Measurements from ENCODE around the gene CCDC149. TPM values are rescaled to one million over a fixed set of nuclear protein-coding genes. Genes with fewer than 3 reads are reported as not detected.
A peak's percentile ranks its signal among the peaks of the same experiment; 100 is the strongest.

The CCDC149 gene
- total and polyA plus RNA-seq, 2 donors (not counting 3 experiments of a cell fraction or from before 2014, with no cell fraction given) = 7.8 to 11.3 TPM

- H3K27me3 ChIP-seq (ENCODE audit: control insufficient read depth in 2 of 2, insufficient read depth in 2 of 2, low read length in 2 of 2) = peaks cover 56 to 59% of the 10 kb centered on the region in 2 experiments
- no TSS peak for BruUV-seq (replicated peaks)
- H4K20me1 ChIP-seq (replicated peaks; ENCODE audit: control insufficient read depth, extremely low read depth, insufficient read depth, low read length) = no peaks in the 10 kb centered on the region
- no peaks in the 10 kb centered on the region for H3K4me1 ChIP-seq (ENCODE audit: control insufficient read depth, extremely low read depth, insufficient read depth, low read length)
- no peak overlapping the region for H3K4me2 ChIP-seq (ENCODE audit: insufficient read depth, low read length)
- H3K27ac ChIP-seq (ENCODE audit: insufficient read depth, low read depth, low read length) = no peak overlapping the region
- no peaks in the 10 kb centered on the region for H3K79me2 ChIP-seq (ENCODE audit: control insufficient read depth, insufficient read depth, low read length)
- dilution Hi-C loops (cut with MboI; ENCODE audit: extremely low pct_ligation_motif_present, low sequenced_read_pairs) (no loop called here), intact Hi-C loops (cut with micrococcal nuclease) (loop anchor here (1.0 kb wide), 1 partner anchor 43 kb away; no protein-coding TSS in a partner anchor)
- H2AFZ ChIP-seq (ENCODE audit: low read depth, low read length) = peak overlapping the region; percentile 6
- POLR2A ChIA-PET = no interaction called here
- H3K9ac ChIP-seq (replicated peaks; ENCODE audit: extremely low read depth, insufficient read depth, low read length) = no peak overlapping the region
- no peaks in the 10 kb centered on the region for H3K36me3 ChIP-seq (ENCODE audit: control insufficient read depth in 2 of 2, extremely low read depth in 1 of 2, insufficient read depth in 2 of 2, low read length in 2 of 2)
- H3K4me3 ChIP-seq (replicated peaks in 1 of 3; ENCODE audit: insufficient read depth in 1 of 3, low read depth in 1 of 3, low read length in 3 of 3) = no peak overlapping the region
- H3K9me1 ChIP-seq (replicated peaks; ENCODE audit: control insufficient read depth, extremely low read depth, insufficient read depth, low read length) = no peaks in the 10 kb centered on the region
- no peaks in the 10 kb centered on the region for H3K9me3 ChIP-seq (replicated peaks; ENCODE audit: control insufficient read depth, insufficient read depth, low read length)
- TF ChIP-seq, protein P1, sequence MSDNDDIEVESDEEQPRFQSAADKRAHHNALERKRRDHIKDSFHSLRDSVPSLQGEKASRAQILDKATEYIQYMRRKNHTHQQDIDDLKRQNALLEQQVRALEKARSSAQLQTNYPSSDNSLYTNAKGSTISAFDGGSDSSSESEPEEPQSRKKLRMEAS (IDR thresholded peaks at IDR 0.05; ENCODE audit: insufficient read depth, insufficient read length) = no peak
- TF ChIP-seq EZH2 (IDR thresholded peaks at IDR 0.05; ENCODE audit: borderline replicate concordance, low read depth, low read length, severe bottlenecking) = peak; percentile 47
- TF ChIP-seq FOS (IDR thresholded peaks at IDR 0.05; ENCODE audit: borderline replicate concordance, insufficient read depth, low read length) = no peak
- CTCF ChIA-PET = interaction anchor here (2.3 kb wide), 1 partner anchor 180 kb away, joined by 8 read pairs; no protein-coding TSS in a partner anchor
- DNase-seq (ENCODE audit: low read depth, low spot score) (no peak), FAIRE-seq (no peak)
Measured at GRCh38 chr4:24799544-24800324, 113.1 kb downstream of the CCDC149 start.

DNA sequence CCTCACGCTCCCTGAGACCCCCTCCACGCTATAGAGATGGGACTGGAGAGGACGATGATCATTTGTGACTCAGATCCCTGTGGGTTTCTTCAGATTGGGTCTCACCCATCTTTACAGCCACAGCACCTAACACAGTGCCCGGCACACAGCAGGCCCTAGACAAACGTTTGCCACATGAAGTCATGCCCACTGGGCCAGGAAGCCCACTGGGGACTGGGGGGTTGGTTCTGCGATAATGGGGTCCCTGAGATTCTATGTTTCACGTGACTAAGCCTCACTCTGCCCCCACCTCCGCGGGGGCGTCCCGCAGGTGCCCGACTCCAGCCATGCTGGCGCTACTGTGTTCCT is 113.7 kb downstream of the CCDC149 start:
- no peaks in the 10 kb centered on the region for H4K20me1 ChIP-seq (replicated peaks; ENCODE audit: control insufficient read depth, extremely low read depth, insufficient read depth, low read length)
- TF ChIP-seq GATA2 (IDR thresholded peaks at IDR 0.05; ENCODE audit: insufficient read depth, insufficient read length, low read depth, low read length) (no peak), EZH2 (IDR thresholded peaks at IDR 0.05; ENCODE audit: borderline replicate concordance, low read depth, low read length, severe bottlenecking) (no peak), POLR2AphosphoS5 (IDR thresholded peaks at IDR 0.05; ENCODE audit: insufficient read depth, low read depth, low read length) (no peak), CTCF (IDR thresholded peaks at IDR 0.05; ENCODE audit: extremely low read depth in 1 of 2, insufficient read depth in 1 of 2, low read depth in 1 of 2, low read length in 2 of 2) (no peak), JUN (IDR thresholded peaks at IDR 0.05; ENCODE audit: borderline replicate concordance, insufficient read depth, insufficient read length, low read depth) (no peak), MYC (IDR thresholded peaks at IDR 0.05; ENCODE audit: low read depth, low read length) (no peak)
- TF ChIP-seq, protein P1 (IDR thresholded peaks at IDR 0.05; ENCODE audit: insufficient read depth, insufficient read length) = no peak
- dilution Hi-C loops (cut with MboI; ENCODE audit: extremely low pct_ligation_motif_present, low sequenced_read_pairs) = no loop called here

More for the DNA sequence above, 113.7 kb downstream of the CCDC149 start:
- Histone ChIP-seq H3K27ac (ENCODE audit: insufficient read depth, low read depth, low read length) (no peak overlapping the region), H3K4me3 (replicated peaks in 1 of 3; ENCODE audit: insufficient read depth in 1 of 3, low read depth in 1 of 3, low read length in 3 of 3) (no peak overlapping the region), H3K79me2 (ENCODE audit: control insufficient read depth, insufficient read depth, low read length) (no peaks in the 10 kb centered on the region), H3K9ac (replicated peaks; ENCODE audit: extremely low read depth, insufficient read depth, low read length) (no peak overlapping the region), H3K4me2 (ENCODE audit: insufficient read depth, low read length) (no peak overlapping the region), H3K9me3 (replicated peaks; ENCODE audit: control insufficient read depth, insufficient read depth, low read length) (no peaks in the 10 kb centered on the region), H3K9me1 (replicated peaks; ENCODE audit: control insufficient read depth, extremely low read depth, insufficient read depth, low read length) (no peaks in the 10 kb centered on the region), H3K27me3 (ENCODE audit: control insufficient read depth in 2 of 2, insufficient read depth in 2 of 2, low read length in 2 of 2) (peaks cover 56 to 59% of the 10 kb centered on the region in 2 experiments), H3K36me3 (ENCODE audit: control insufficient read depth in 2 of 2, extremely low read depth in 1 of 2, insufficient read depth in 2 of 2, low read length in 2 of 2) (no peaks in the 10 kb centered on the region), H3K4me1 (ENCODE audit: control insufficient read depth, extremely low read depth, insufficient read depth, low read length) (no peaks in the 10 kb centered on the region), H2AFZ (ENCODE audit: low read depth, low read length) (no peak overlapping the region)
- no TSS peak for BruUV-seq (replicated peaks)
- intact Hi-C loops (cut with micrococcal nuclease) = loop anchor here (1.0 kb wide), 1 partner anchor 43 kb away; no protein-coding TSS in a partner anchor
- FAIRE-seq (no peak), DNase-seq (ENCODE audit: low read depth, low spot score) (no peak)
- ChIA-PET POLR2A (no interaction called here), CTCF (no interaction called here)

All from endothelial cell of umbilical vein (primary cell).